H1 (cell line): ENCODE measurements around the gene SLAMF6. TPM values are rescaled to one million over a fixed set of nuclear protein-coding genes. Genes with fewer than 3 reads are reported as not detected.

ENCODE experiments used
- CTCF ChIA-PET: fragments of 300-600 bp; sonication (Branson Sonifier 250); formaldehyde crosslinking; loops from one replicate; lab custom pipeline; 2021; ENCODE audit not compliant: partially characterized antibody; lab: Charles Lee
- POLR2A ChIA-PET: fragments of 300-600 bp; sonication (Branson Sonifier 250); formaldehyde crosslinking; loops from one replicate; lab custom pipeline; 2021; ENCODE audit warnings: inconsistent platforms; ENCODE audit not compliant: partially characterized antibody; lab: Charles Lee
- DNase-seq, 2 experiments: peaks; one replicate each; pipeline versions ENCODE4 v3.0.0 to v3.0.0-alpha.2; 2010 to 2022; ENCODE audit warnings: low spot score in 2 of 2, low read depth in 1 of 2, mixed read lengths in 1 of 2
- FAIRE-seq: peaks from 2 replicates; lab custom pipeline; 2011; peaks lifted over from hg19 to GRCh38; lab: Jason Lieb, UNC
- H2AFZ ChIP-seq: 2 replicates; pipeline ENCODE4 v1.8.1; 2012; ENCODE audit warnings: low read length, inconsistent platforms
- H2AK5ac ChIP-seq: 2 replicates; pipeline ENCODE4 v1.6.1; 2013; ENCODE audit warnings: low read depth, low read length
- H2BK120ac ChIP-seq: replicated peaks from 2 replicates; pipeline ENCODE3; 2013; ENCODE audit warnings: low read depth, low read length, inconsistent platforms
- H2BK12ac ChIP-seq: 2 replicates; pipeline ENCODE4 v1.6.1; 2013; ENCODE audit warnings: low read depth, low read length
- H2BK15ac ChIP-seq: 2 replicates; pipeline ENCODE4 v1.6.1; 2013; ENCODE audit warnings: low read length
- H2BK20ac ChIP-seq: 2 replicates; pipeline ENCODE4 v1.6.1; 2013; ENCODE audit warnings: low read length
- H2BK5ac ChIP-seq: 2 replicates; pipeline ENCODE4 v1.6.1; 2013; ENCODE audit warnings: low read depth, low read length
- H3K14ac ChIP-seq: 2 replicates; pipeline ENCODE4 v1.6.1; 2013; ENCODE audit warnings: inconsistent platforms; ENCODE audit not compliant: insufficient read length
- H3K18ac ChIP-seq: 2 replicates; pipeline ENCODE4 v1.6.1; 2013; ENCODE audit warnings: low read length; ENCODE audit errors: extremely low read depth
- H3K23ac ChIP-seq: 2 replicates; pipeline ENCODE4 v1.6.1; 2013; ENCODE audit warnings: inconsistent platforms; ENCODE audit not compliant: insufficient read length
- H3K23me2 ChIP-seq: 2 replicates; pipeline ENCODE4 v1.6.1; 2013; ENCODE audit warnings: low read depth, low read length
- H3K27ac ChIP-seq: 2 replicates; pipeline ENCODE4 v1.6.1; 2011; ENCODE audit warnings: low read depth, low read length, inconsistent platforms
- H3K27me3 ChIP-seq, 4 experiments: replicated peaks in 1 of 4; 1 replicate in 1 of 4; 2 replicates in 3 of 4; pipeline versions ENCODE4 v1.6.1 to v1.8.1; 2011 to 2013; ENCODE audit warnings: low read length in 3 of 4, mild to moderate bottlenecking in 3 of 4, inconsistent platforms in 2 of 4, mixed read lengths in 2 of 4, moderate library complexity in 1 of 4; ENCODE audit not compliant: control insufficient read depth in 3 of 4, insufficient read depth in 3 of 4; ENCODE audit errors: extremely low read depth in 1 of 4
- H3K36me3 ChIP-seq, 4 experiments: 2 replicates each; pipeline versions ENCODE4 v1.6.1 to v1.8.1; 2011 to 2013; ENCODE audit warnings: mild to moderate bottlenecking in 4 of 4, low read length in 3 of 4, moderate library complexity in 2 of 4, control low read depth in 1 of 4, inconsistent platforms in 1 of 4; ENCODE audit not compliant: insufficient read depth in 4 of 4, control insufficient read depth in 2 of 4
- H3K4ac ChIP-seq: replicated peaks from 2 replicates; pipeline ENCODE3; 2013; ENCODE audit warnings: low read length, low read depth, mixed read lengths, inconsistent platforms; ENCODE audit not compliant: insufficient read length
- H3K4me1 ChIP-seq, 4 experiments: replicated peaks in 1 of 4; 1 replicate in 1 of 4; 2 replicates in 3 of 4; pipeline versions ENCODE4 v1.6.1 to v1.8.1; 2011 to 2013; ENCODE audit warnings: low read length in 3 of 4, inconsistent platforms in 2 of 4, mixed read lengths in 1 of 4; ENCODE audit not compliant: insufficient read depth in 4 of 4, control insufficient read depth in 3 of 4
- H3K4me2 ChIP-seq, 2 experiments: 2 replicates each; pipeline versions ENCODE4 v1.6.1 to v1.8.1; 2011 to 2013; ENCODE audit warnings: low read depth in 2 of 2, low read length in 2 of 2, control low read depth in 1 of 2, inconsistent platforms in 1 of 2, mild to moderate bottlenecking in 1 of 2; ENCODE audit not compliant: insufficient read depth in 1 of 2
- H3K4me3 ChIP-seq, 4 experiments: fragments of 200-600, 300-600 bp in 1 of 4; sonication (generic), shearing (Covaris generic), sonication (Bioruptor Twin) in 1 of 4; 2 replicates each; pipeline versions ENCODE4 v1.5.1 to v1.8.1; 2011 to 2016; ENCODE audit warnings: low read length in 4 of 4, low read depth in 3 of 4, control low read depth in 2 of 4, inconsistent platforms in 2 of 4, mild to moderate bottlenecking in 2 of 4, mixed read lengths in 1 of 4, moderate library complexity in 1 of 4; ENCODE audit not compliant: insufficient read depth in 2 of 4; ENCODE audit errors: extremely low read depth in 1 of 4
- H3K56ac ChIP-seq: replicated peaks from 2 replicates; pipeline ENCODE3; 2013; ENCODE audit warnings: low read depth, mild to moderate bottlenecking, mixed read lengths, low read length, inconsistent platforms; ENCODE audit not compliant: insufficient read length
- H3K79me1 ChIP-seq: 2 replicates; pipeline ENCODE4 v1.6.1; 2013; ENCODE audit warnings: low read depth, low read length, control low read depth
- H3K79me2 ChIP-seq, 2 experiments: 2 replicates each; pipeline versions ENCODE4 v1.6.1 to v1.8.1; 2012 to 2013; ENCODE audit warnings: low read length in 2 of 2, mild to moderate bottlenecking in 2 of 2, inconsistent platforms in 1 of 2; ENCODE audit not compliant: insufficient read depth in 2 of 2, control insufficient read depth in 1 of 2
- H3K9ac ChIP-seq, 4 experiments: replicated peaks in 1 of 4; 1 replicate in 1 of 4; 2 replicates in 3 of 4; pipeline versions ENCODE4 v1.6.1 to v1.8.1; 2011 to 2013; ENCODE audit warnings: low read depth in 3 of 4, low read length in 3 of 4, control low read depth in 2 of 4, mild to moderate bottlenecking in 2 of 4, moderate library complexity in 2 of 4, inconsistent platforms in 1 of 4; ENCODE audit errors: extremely low read depth in 1 of 4
- H3K9me3 ChIP-seq, 2 experiments: 2 replicates each; pipeline versions ENCODE4 v1.6.1 to v1.8.1; 2012 to 2013; ENCODE audit warnings: mild to moderate bottlenecking in 2 of 2, moderate library complexity in 2 of 2, control low read depth in 1 of 2, inconsistent platforms in 1 of 2, low read depth in 1 of 2, low read length in 1 of 2, mixed read lengths in 1 of 2; ENCODE audit not compliant: insufficient read depth in 2 of 2
- H4K20me1 ChIP-seq, 2 experiments: replicated peaks in 1 of 2; 2 replicates each; pipeline versions ENCODE3 to v1.8.1; 2011 to 2013; ENCODE audit warnings: inconsistent platforms in 2 of 2, low read length in 2 of 2, mild to moderate bottlenecking in 1 of 2; ENCODE audit not compliant: insufficient read depth in 2 of 2, control insufficient read depth in 1 of 2
- H4K5ac ChIP-seq: 2 replicates; pipeline ENCODE4 v1.6.1; 2013; ENCODE audit warnings: low read length, low read depth, mixed read lengths, inconsistent platforms; ENCODE audit not compliant: insufficient read length
- H4K8ac ChIP-seq: 2 replicates; pipeline ENCODE4 v1.8.0; 2013; ENCODE audit warnings: mild to moderate bottlenecking, moderate library complexity, low read length, inconsistent platforms; ENCODE audit not compliant: insufficient read depth; ENCODE audit errors: extremely low read depth
- H4K91ac ChIP-seq: replicated peaks from 2 replicates; pipeline ENCODE3; 2013; ENCODE audit warnings: low read length, mixed read lengths, inconsistent platforms; ENCODE audit not compliant: insufficient read length
- ATF3 ChIP-seq: IDR thresholded peaks from 2 replicates; pipeline ENCODE4 v1.6.1; 2011; ENCODE audit warnings: low read depth, mild to moderate bottlenecking, low read length; ENCODE audit not compliant: insufficient read depth
- EZH2 ChIP-seq: fragments of 200-600 bp; sonication (generic); IDR thresholded peaks from 2 replicates; pipeline ENCODE4 v1.7.1; 2012; ENCODE audit warnings: low read depth, mild to moderate bottlenecking, moderate library complexity, low read length, inconsistent platforms; ENCODE audit not compliant: severe bottlenecking
- FOSL1 ChIP-seq: IDR thresholded peaks from 2 replicates; pipeline ENCODE4 v1.6.1; 2011; ENCODE audit warnings: mild to moderate bottlenecking, low read depth, low read length, moderate library complexity; ENCODE audit not compliant: insufficient read depth
- HDAC2 ChIP-seq, 2 experiments: fragments of 300-600 bp in 1 of 2; sonication (generic) in 1 of 2; IDR thresholded peaks; 2 replicates each; pipeline ENCODE4 v1.6.1; 2011 to 2012; ENCODE audit warnings: low read depth in 2 of 2, low read length in 2 of 2, mild to moderate bottlenecking in 2 of 2, moderate library complexity in 2 of 2, borderline replicate concordance in 1 of 2, inconsistent platforms in 1 of 2
- HDAC6 ChIP-seq: IDR thresholded peaks from one replicate; pipeline ENCODE4 v1.7.1; 2012; ENCODE audit warnings: low read depth, mild to moderate bottlenecking, inconsistent platforms, low read length, moderate library complexity
- RBBP5 ChIP-seq: IDR thresholded peaks from 2 replicates; pipeline ENCODE4 v1.7.1; 2012; ENCODE audit warnings: low read depth, mild to moderate bottlenecking, inconsistent platforms, low read length, moderate library complexity, borderline replicate concordance
- WGBS, 2 experiments: shearing (Covaris generic) in 1 of 2; methylation state at CpG; one replicate each; pipeline versions ENCODE4 v1.1.6 to v1.1.7; 2013 to 2015; ENCODE audit warnings: low lambda C conversion rate in 2 of 2, mixed read lengths in 2 of 2, inconsistent platforms in 1 of 2, low coverage in 1 of 2, missing lambda C conversion rate in 1 of 2; ENCODE audit not compliant: insufficient replicate concordance in 2 of 2, insufficient coverage in 1 of 2, insufficient read length in 1 of 2; ENCODE audit errors: extremely low coverage in 1 of 2, missing lambda C conversion rate in 1 of 2; 5-methylcytosine and 5-hydroxymethylcytosine counted together
- polyA plus RNA-seq, 7 experiments: library from polyadenylated mRNA; depleted of rRNA in 3 of 7; stranded (reverse) in 5 of 7; unstranded in 2 of 7; fragments of >200 nt in 5 of 7; fragments of 200-250 nt in 2 of 7; gene quantifications; 1 replicate in 5 of 7; 2 replicates in 1 of 7; 4 replicates in 1 of 7; pipeline versions ENCODE4 v1.2.1 to v1.2.3, GENCODE V29; 2011 to 2013; ENCODE audit warnings: missing spikeins in 2 of 7, mixed read lengths in 2 of 7
- total RNA-seq: library from RNA; stranded (reverse); fragmentation: NEBNext Ultra II Directional; extraction: Animal tissue kit (Norgen Biotek cat#: 25700); gene quantifications from 2 replicates; pipeline ENCODE4 v1.2.1, GENCODE V29; 2021

Gene SLAMF6
- total and polyA plus RNA-seq, 2 of the 8 experiments (the other 6 are each of a cell fraction or from before 2014, with no cell fraction given), result not detected

GRCh38 chr1:160451119-160451858, 71.8 kb downstream of the SLAMF6 start:
- Histone ChIP-seq H3K27ac (no peak overlapping the region), H3K4me3 (no peak overlapping the region), H4K91ac (no peak overlapping the region), H4K20me1 (no peaks in the 10 kb centered on the region), H2BK120ac (no peak overlapping the region), H3K79me1 (no peaks in the 10 kb centered on the region), H3K4me1 (no peaks in the 10 kb centered on the region), H3K4me2 (no peak overlapping the region), H2AFZ (no peak overlapping the region), H3K9ac (no peak overlapping the region), H3K23ac (peak overlapping the region; percentile 20), H4K5ac (no peak overlapping the region), H2AK5ac (no peak overlapping the region), H2BK20ac (no peak overlapping the region), H3K56ac (no peak overlapping the region), H3K18ac (no peak overlapping the region), H3K23me2 (no peaks in the 10 kb centered on the region), H4K8ac (no peak overlapping the region), H2BK12ac (no peak overlapping the region), H2BK15ac (no peak overlapping the region), H3K27me3 (peaks cover 0 to 1% (median 0%) of the 10 kb centered on the region in 4 experiments; a peak in 1 of 7 replicates), H3K36me3 (no peaks in the 10 kb centered on the region), H3K4ac (no peak overlapping the region), H2BK5ac (no peak overlapping the region), H3K79me2 (no peaks in the 10 kb centered on the region), H3K9me3 (no peaks in the 10 kb centered on the region), H3K14ac (no peak overlapping the region)
- no peak for TF ChIP-seq HDAC2 (IDR thresholded peaks at IDR 0.05; ENCODE audit: borderline replicate concordance in 1 of 2, low read depth in 2 of 2, low read length in 2 of 2)
- TF ChIP-seq ATF3, result no peak
- no peak for TF ChIP-seq RBBP5
- no peak for TF ChIP-seq FOSL1
- no peak for TF ChIP-seq EZH2
- no peak for TF ChIP-seq HDAC6
- 92% methylated on average over 7 of the region's 7 CpGs; no CpG with 5 or more reads in 1 of the 2 experiments for WGBS, 2 experiments
- FAIRE-seq, result no peak
- DNase-seq, result no peak
- CTCF ChIA-PET, result interaction anchor here (0.7 to 1.3 kb wide), 7 partner anchors 9 to 127 kb away, joined by 3 to 4 read pairs (median 3); no protein-coding TSS in a partner anchor
- POLR2A ChIA-PET, result interaction anchor here (1.1 kb wide), 1 partner anchor 175 kb away, joined by 3 read pairs; no protein-coding TSS in a partner anchor
